Lower leg skin (tissue), 4 donors: ENCODE results near the gene VSNL1. TPM values are rescaled to one million over a fixed set of nuclear protein-coding genes. Genes with fewer than 3 reads are reported as not detected.

ENCODE experiments used
- DNase-seq, 2 donors: peaks; one replicate each; pipeline ENCODE4 v3.0.0-alpha.2; 2019; ENCODE audit warnings: low spot score in 2 of 2
- H3K4me3 ChIP-seq: fragments of 200-600 bp; sonication (generic); 2 replicates; pipeline ENCODE4 v1.5.1; 2017; ENCODE audit warnings: mild to moderate bottlenecking, low read depth; ENCODE audit not compliant: poor library complexity, severe bottlenecking
- POLR2A ChIP-seq, 2 donors: fragments of 450-650 bp; IDR thresholded peaks; one replicate each; pipeline ENCODE4 v1.6.1; 2016 to 2017; ENCODE audit warnings: antibody characterized with exemption in 2 of 2, mild to moderate bottlenecking in 1 of 2, moderate library complexity in 1 of 2
- WGBS, 2 donors: methylation state at CpG; one replicate each; pipeline ENCODE4 v1.1.5; 2018; 5-methylcytosine and 5-hydroxymethylcytosine counted together
- intact Hi-C: fragments of 100-400 bp; cut with DNase I; formaldehyde crosslinking; loops from one replicate; pipeline ENCODE4 v1.15.0; 2023; ENCODE audit warnings: low total_unique reads
- total RNA-seq, 4 donors: library from RNA; depleted of rRNA; stranded (reverse); fragments of >200 nt; gene quantifications; one replicate each; pipeline ENCODE4 v1.1.0, GENCODE V29; 2016
- TF ChIP-seq, protein P1 (sequence below), 3 donors: fragments of 450-650 bp; IDR thresholded peaks; one replicate each; pipeline ENCODE4 v1.5.1; 2016; ENCODE audit warnings: antibody characterized with exemption in 3 of 3, mild to moderate bottlenecking in 3 of 3, moderate library complexity in 2 of 3

The VSNL1 gene
- total RNA-seq: 10 to 100 TPM in 2 of 4 donors, 1 to 10 TPM in 2; 4.9 to 17.7 (median 9.5) TPM

GRCh38 chr2:17540093-17540812 is at the start of gene VSNL1:
Gene VSNL1, plus strand, starts transcription at chr2:17540696. Its CDS starts 51,379 bp downstream, at chr2:17592075.
- TF ChIP-seq POLR2A (IDR thresholded peaks at IDR 0.05): no peak
- TF ChIP-seq, protein P1, sequence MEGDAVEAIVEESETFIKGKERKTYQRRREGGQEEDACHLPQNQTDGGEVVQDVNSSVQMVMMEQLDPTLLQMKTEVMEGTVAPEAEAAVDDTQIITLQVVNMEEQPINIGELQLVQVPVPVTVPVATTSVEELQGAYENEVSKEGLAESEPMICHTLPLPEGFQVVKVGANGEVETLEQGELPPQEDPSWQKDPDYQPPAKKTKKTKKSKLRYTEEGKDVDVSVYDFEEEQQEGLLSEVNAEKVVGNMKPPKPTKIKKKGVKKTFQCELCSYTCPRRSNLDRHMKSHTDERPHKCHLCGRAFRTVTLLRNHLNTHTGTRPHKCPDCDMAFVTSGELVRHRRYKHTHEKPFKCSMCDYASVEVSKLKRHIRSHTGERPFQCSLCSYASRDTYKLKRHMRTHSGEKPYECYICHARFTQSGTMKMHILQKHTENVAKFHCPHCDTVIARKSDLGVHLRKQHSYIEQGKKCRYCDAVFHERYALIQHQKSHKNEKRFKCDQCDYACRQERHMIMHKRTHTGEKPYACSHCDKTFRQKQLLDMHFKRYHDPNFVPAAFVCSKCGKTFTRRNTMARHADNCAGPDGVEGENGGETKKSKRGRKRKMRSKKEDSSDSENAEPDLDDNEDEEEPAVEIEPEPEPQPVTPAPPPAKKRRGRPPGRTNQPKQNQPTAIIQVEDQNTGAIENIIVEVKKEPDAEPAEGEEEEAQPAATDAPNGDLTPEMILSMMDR (IDR thresholded peaks at IDR 0.05): no peak
- DNase-seq: peak; percentile 55 to 93
- intact Hi-C loops: no loop called here
- H3K4me3 ChIP-seq: peak within 1 kb of the TSS; percentile 35
- 1% methylated on average over 42 to 43 of the region's 43 CpGs for WGBS, 2 donors

GRCh38 chr2:17495590-17495989 is 44.9 kb upstream of the VSNL1 start:
- TF ChIP-seq, protein P1 (IDR thresholded peaks at IDR 0.05): no peak
- 17 to 18% methylated on average over 1 of the region's 1 CpG for WGBS, 2 donors
- intact Hi-C loops: no loop called here
- no peak for DNase-seq
- H3K4me3 ChIP-seq: no peak overlapping the region

DNA sequence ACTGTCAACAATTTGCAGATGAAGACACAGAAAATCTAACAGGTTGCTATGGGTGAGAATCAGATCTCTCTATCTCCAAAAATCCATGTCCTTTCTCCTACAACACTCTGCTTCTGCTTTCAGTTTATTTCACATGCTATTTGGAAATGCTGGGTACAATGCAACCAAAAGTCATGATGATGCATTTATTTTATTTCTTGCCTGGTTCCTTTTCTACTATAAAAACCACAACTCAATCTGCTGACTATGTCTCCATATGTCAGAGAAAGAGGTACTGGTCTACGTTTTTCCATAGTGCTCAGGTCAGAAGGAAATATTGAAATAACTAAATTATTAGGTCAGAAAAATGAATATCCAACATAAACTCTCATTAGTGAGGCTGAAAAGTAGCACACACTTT is 42.8 kb upstream of the VSNL1 start:
- intact Hi-C loops: no loop called here
- WGBS, 2 donors: 47 to 52% methylated on average over 1 of the region's 1 CpG
- no peak overlapping the region for H3K4me3 ChIP-seq
- TF ChIP-seq, protein P1 (IDR thresholded peaks at IDR 0.05): no peak
- no peak for TF ChIP-seq POLR2A (IDR thresholded peaks at IDR 0.05)
- no peak for DNase-seq

- TF ChIP-seq POLR2A (IDR thresholded peaks at IDR 0.05): no peak
- TF ChIP-seq, protein P1 (IDR thresholded peaks at IDR 0.05): no peak
- no peak for DNase-seq
- no peak overlapping the region for H3K4me3 ChIP-seq
- WGBS, 2 donors: 80 to 83% methylated on average over 2 of the region's 2 CpGs
- intact Hi-C loops: no loop called here
Observed at GRCh38 chr2:17506736-17507616, 33.5 kb upstream of the VSNL1 start.

- intact Hi-C loops: no loop called here
- no peak for DNase-seq
- no peak overlapping the region for H3K4me3 ChIP-seq
- no peak for TF ChIP-seq POLR2A (IDR thresholded peaks at IDR 0.05)
- TF ChIP-seq, protein P1 (IDR thresholded peaks at IDR 0.05): no peak
Observed at GRCh38 chr2:17515652-17516051, 24.8 kb upstream of the VSNL1 start.
